Right lung (tissue), 5 donors: ENCODE measurements around the gene NUTF2. TPM values are rescaled to one million over a fixed set of nuclear protein-coding genes. Genes with fewer than 3 reads are reported as not detected.
"Not testable (repeated sequence)": the region's sequence is repeated elsewhere in the genome, so short reads cannot be mapped to it uniquely, and the experiment has no call there.

Source experiments
- DNase-seq, 2 donors: peaks; one replicate each; pipeline ENCODE4 v3.0.0-alpha.2; 2013
- polyA plus RNA-seq, 5 donors: library from polyadenylated mRNA; unstranded; fragments of 120-200 nt; gene quantifications; one replicate each; pipeline versions ENCODE4 v1.2.1 to v1.2.3, GENCODE V29; 2013; ENCODE audit warnings: inconsistent platforms in 1 of 5, low replicate concordance in 1 of 5; ENCODE audit not compliant: insufficient read length in 5 of 5, insufficient read depth in 1 of 5

The NUTF2 gene
- polyA plus RNA-seq, 5 donors, result 106 to 132 (median 111) TPM

DNA sequence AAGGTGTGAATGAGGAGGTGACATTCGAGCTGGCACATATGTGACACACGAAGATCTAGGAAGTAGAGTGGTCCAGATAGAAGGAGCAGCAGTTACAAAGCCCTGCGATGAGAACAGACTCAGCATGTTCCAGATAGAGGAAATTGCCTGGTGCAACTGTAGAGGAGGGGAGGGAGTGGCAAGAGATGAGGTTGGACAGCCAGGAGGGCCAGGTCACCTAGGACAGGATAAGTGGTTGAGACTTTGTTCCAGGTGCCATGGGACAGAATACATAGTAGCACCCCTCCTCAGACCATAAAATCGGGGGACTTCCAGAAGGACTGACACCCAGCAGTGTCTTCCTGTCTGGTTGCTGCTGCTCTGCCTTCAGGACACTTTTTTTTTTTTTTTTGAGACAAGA is 11.8 kb downstream of the NUTF2 start:
- DNase-seq, result no peak

DNA sequence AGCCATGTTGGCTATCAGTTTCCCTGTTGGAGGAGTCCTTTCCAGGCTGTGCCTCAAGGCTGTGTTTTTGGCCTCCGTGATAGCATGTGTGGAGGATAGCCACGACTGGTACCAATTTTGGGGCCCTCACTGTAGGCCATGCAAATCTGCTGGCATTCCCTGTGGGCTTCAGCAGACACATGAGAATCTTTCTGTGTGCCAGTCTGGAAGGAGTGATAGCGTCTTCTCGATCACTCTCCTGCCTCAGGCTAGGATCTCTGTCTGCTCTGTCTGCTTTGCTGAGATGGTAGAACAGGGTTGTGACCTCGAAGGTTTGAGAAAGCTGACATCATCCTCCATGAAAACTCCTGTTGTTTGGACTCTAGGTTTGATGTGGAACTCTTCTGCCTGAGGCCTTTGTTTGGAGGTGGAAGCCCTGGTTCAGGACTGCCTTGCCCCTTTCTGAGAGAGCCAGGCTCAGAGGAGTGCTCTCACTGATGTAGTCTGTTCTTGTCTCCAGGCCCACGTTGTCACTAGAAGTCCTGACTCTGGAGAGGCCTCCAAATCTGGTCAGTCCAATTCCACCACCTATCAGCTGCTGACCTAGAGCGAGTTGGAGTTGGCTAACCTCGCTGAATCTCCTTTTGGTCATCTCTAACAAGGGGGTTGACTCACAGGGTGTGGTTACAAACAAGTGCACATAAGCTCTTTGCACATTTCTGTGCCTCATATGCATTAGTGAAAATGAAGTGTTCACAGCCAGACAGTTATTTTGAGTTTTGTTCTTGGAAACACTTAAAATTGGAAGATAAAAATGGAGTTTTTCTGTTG is 14.1 kb downstream of the NUTF2 start:
- no peak for DNase-seq

DNA sequence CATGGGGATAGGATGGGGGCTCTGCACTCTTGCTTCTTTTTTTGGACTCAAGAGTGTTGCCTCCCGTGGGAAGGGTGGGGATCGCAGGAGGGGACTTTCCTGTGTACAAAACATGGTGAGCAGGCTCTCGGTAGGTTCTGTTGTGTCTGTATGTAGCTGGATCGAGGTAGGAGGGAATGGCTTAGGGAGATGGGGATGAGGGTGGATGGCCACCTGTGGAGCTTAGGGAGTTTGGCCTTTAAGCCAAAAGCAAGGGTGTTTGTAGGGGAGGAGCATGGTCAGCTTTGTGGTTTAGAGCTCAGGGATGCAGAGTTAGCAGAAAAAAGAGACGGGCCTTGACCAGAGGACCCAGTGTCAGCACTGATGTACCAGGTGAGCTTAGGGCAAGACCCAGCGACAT is 15.1 kb downstream of the NUTF2 start:
- DNase-seq, result no peak

DNA sequence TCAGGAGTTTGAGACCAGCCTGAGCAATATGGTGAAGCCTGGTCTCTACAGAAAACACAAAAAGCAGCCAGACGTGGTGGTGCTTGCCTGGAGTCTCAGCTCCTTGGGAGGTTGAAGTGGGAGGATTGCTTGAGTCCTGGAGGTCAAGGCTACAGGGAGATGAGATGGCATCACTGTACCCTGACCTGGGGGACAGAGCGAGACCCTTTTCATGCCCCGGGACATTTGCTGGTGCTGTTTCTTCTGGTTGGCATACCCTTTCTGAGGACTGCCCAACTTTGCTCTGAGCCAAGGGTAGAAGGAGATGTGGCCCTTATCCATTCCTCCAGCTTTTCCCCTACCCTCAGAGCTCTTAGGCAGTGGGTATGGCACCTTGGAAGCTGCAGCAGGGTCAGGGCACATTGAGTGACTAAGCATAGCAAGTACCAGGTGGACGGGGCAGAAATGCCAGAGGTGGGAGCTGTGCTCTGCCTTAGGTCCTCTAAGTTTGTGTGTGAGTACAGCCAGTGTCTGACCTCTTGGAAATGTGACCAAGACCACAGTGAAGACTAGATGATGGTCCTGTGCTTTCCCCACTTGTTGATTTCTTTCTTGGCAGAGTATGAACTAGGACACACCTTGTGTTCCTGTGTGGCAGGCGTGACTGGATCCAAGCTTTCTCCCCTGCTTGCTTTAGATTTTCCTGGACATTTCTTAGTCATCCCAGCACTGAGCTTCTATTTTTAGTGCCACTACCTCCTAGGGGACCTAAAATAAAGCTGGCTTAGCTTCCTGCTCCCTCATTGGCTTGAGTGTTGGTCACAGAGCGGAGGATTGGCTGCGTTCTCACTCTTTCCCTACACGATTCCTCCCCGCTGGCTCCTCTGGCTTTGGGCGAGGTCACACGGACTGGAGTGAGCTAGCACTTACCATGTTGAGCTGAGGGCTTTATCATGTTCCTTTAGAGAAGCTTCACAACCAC is 16.2 kb downstream of the NUTF2 start:
- no peak for DNase-seq

DNA sequence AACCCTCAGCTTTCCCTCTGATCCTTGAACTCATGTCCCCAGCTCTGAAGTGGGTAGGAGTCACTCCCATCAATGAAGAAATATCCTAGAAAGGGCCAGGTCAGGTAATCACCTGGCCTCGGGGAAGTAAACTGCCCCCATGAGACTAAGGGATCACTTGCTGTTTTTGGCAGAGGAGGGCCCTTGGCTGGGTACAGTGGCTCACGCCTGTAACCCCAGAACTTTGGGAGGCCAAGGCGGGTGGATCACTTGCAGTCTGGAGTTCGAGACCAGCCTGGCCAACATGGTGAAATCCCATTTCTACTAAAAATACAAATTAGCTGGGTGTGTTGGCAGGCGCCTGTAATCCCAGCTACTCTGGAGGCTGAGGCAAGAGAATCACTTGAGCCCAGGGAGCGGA is 17.3 kb downstream of the NUTF2 start:
- not testable (repeated sequence) for DNase-seq

DNA sequence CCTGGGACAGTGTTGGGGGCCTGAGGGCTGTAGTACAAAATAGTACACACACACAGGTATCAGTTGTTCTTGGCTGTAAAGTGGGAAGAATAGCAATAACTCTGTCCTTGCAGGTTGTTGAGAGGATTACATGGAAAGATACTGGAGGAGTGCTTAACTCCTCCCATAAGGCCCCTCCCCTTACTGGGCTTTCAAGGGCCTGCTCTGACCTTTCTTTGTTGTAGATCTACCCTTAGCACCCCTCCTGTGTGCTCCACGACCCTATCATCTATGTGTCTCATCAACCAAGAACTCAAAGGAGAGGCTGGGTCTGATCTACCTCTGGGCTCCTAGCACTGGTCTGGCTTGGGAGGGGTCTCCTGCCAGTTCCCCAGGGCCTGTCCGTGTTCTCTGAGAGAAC is 17.9 kb downstream of the NUTF2 start:
- DNase-seq, result no peak

DNA sequence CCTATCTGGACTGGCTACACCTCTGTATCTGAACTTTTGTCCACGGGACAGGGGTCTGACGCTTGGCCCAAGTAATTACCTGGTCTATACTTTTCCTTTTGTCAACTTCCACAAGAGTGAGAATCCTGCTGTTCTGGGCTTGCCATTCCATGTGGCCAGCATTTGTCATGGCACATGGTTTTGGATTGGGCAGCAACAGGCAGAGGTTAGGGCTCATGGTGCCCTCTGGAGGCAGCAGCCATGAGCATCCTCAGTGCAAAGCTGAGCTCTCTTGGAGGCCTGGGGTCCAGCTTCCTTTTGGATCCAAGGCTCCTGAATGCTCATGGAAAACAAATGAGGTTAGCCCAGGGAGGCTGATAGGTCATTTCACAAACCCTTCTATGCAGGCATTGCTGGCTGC is 18.6 kb downstream of the NUTF2 start:
- DNase-seq, result no peak

DNA sequence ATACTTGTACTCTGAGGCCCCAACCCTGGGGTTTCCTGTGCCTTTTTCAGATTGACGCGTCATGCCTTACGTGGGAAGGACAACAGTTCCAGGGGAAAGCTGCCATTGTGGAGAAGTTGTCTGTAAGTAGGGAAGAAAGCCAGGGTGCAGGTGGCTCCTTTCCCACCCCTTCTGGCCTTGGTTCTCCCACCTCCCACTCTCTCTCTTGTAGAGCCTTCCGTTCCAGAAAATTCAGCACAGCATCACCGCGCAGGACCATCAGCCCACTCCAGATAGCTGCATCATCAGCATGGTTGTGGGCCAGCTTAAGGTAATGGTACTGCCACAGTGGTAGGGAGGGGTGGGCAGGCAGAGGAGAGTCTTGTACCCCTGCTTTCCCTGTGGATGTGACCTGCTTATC is 21.6 kb downstream of the NUTF2 start:
- no peak for DNase-seq

DNA sequence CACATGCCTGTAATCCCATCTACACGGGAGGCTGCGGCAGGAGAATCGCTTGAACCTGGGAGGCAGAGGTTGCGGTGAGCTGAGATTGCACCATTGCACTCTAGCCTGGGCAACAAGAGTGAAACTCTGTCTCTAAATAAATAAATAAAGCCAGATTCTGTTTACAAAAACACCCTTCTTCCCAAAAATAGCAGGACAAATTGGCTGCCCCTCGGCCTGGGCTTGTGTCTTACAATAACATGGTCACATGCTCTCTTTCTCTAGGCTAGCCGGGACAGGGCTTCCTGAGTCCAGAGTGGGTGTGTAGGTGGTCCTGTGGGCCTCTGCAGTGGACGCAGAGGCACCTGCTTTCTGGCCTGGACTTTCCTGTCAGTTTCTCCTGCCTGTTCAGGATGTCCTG is 22.9 kb downstream of the NUTF2 start:
- DNase-seq, result no peak

DNA sequence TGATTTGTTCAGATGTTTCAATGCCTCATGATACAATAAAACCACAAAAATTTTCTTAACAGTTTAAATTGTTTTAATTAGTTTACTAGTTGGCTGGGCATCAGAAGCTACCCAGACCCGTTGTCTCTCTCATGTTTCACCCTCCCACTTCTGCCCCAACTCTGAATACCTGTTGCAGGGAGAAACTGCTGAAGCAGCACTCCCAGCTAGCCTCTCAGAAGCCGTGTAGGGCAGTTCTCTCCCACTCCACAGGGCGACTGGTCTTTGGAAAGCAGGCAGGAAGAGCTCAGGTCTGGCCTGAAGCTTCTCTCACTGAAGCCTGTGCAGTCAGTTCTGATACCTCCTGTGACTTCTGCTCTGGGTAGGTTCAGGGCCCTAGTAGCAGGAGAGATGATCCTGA is 24.5 kb downstream of the NUTF2 start:
- DNase-seq, result no peak

DNA sequence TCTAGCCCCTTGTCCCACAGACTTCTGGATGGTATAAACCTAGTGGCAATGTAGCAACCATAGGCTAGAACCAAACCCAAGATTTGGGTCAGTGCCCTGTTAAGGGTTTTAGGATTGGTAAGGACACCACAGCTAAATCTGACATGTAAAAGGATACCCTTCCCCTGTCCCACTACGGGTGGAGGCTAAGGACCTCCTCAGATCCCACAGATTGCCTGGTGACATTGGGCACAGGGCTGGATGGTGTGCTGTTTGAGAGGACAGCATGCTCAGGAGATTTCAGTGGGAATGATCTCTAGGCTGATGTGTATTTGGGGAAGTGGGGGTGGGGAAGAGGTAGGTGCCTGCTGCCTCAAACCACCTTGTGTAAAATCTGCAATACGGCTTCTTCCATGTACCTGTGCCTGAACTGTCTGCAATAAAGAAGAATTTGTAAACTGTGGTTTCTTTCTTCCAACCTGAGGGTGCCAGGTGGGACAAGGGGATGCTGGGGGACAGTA is 25.4 kb downstream of the NUTF2 start:
- DNase-seq, result no peak

DNA sequence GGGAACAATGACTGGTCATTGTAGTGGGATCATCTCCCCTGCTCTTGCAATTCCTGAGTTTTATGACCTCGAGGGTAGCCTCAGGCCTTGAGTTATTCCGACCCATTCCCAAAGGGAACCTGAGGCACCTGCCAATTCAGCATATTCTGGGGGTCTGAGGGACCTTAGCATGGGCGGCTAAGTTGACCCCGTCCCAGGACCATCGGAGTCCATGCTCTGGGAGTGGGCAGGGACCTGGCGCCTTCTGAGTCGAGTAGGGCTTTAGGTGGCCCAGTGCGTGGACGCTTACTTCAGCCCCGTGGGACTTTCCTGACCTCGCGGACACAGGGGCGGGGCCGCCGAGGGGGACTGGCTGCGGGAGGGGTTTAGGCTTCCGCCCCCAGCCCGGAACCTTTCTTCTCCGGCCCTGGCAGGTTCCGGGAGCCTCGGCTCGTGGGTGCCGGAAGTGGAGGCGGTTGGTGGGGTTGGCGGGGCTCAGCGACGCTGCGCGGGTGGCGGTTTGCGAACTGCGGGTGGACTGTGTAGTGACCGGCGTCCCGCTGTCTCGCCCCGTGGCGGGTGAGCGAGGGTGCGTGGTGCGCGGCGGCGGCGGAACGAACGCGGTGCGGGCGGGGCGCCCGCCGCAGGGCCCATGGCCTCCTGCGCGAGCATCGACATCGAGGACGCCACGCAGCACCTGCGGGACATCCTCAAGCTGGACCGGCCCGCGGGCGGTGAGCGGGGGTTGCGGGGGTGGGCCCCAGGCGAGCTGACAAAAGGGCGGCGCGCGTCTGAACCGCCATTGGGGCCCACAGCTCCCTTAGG is 26.1 kb downstream of the NUTF2 start, which contains the start of gene EDC4:
Gene EDC4 (plus strand): TSS at position 422 of the 804 bp plus-strand sequence. CDS start 210 bp downstream, at position 632.
- peak; percentile 57 to 69 for DNase-seq

DNA sequence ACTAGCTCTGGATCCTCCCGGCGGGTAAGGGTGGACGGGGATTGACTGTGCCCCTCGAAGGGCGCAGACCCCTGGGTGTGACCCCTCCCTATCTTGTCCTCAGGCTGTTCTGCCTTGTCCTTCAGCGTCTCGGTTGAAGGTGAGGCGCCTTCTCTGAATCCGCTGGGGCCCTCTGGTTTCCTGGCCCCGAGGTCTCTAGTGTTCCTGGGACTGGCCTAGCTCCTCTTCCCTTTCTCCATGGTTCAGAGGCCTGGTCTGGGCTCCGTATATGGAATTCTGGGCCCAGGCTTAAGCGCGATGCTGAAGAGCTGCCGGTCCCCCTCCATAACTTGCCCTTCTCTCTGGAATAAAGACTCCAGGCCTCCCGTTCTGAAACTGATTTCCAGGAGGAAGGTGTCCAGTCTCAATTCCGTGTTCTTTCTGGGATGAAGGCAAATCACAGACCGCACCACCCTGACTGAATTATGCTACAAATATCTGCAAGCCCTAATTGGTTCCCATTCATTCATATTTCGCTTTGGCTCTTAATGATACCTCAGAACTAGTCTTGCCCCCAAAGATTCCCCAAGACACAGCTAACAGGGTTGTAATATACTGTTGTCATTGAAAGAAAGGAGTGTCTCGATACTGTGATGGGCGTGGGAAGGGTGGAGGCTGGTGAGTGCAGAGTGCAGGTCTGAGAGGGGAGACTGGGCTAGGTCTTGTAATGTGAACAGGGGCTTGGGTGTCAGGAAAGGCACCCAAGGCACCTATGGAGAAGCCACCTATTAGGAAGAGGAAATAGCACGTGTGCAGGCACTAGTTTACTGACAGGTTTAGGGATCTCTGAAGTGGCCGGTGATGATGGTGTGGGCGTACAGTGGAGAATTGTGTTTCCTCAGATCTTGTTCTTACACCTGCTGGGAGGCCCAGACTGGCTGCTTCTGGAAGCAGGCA is 27.0 kb downstream of the NUTF2 start:
- DNase-seq, result no peak

DNA sequence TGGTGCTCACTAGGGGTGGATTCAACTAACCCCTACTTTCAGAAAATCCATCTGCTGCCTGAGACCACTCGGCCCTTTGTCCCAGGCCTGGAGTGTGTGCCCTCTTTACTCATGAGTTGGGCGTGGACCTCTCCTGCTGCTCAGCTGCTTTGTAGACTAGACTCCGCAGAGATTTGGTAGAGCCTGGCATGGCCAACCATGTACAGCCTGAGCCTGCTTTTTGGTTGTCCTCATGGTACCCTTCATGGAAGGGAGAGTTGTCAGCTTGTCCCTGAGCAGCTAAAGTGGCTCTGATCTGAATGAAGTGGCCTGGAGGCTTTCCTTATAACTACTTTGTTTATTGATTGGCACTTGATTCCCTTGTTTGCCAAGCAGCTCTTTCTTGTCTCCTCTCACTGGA is 27.6 kb downstream of the NUTF2 start:
- no peak for DNase-seq

DNA sequence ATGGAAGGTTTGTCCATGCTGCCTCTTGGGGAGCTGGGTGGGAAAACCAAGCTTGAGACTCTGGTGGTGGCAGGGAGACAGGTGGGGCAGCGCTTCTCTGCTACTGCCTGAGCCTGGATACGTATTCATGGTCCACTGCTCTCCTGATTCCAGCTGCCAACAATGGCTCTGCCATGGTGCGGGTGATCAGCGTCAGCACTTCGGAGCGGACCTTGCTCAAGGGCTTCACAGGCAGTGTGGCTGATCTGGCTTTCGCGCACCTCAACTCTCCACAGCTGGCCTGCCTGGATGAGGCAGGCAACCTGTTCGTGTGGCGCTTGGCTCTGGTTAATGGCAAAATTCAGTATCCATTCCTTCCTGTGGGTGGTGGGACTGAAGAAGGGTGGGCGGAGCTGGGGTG is 30.3 kb downstream of the NUTF2 start:
- DNase-seq, result no peak

DNA sequence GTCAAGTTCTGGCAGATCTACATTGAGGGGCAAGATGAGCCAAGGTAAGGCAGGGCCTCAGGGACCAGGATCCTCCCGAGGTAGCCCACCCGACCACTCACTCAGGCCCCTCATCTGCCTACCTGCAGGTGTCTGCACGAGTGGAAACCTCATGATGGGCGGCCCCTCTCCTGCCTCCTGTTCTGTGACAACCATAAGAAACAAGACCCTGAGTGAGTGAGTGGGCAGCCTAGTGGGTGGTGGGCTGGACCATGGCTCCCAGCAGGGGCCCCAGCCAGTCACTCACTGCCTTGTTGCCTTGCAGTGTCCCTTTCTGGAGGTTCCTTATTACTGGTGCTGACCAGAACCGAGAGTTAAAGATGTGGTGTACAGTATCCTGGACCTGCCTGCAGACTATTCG is 31.5 kb downstream of the NUTF2 start:
- DNase-seq, result no peak

DNA sequence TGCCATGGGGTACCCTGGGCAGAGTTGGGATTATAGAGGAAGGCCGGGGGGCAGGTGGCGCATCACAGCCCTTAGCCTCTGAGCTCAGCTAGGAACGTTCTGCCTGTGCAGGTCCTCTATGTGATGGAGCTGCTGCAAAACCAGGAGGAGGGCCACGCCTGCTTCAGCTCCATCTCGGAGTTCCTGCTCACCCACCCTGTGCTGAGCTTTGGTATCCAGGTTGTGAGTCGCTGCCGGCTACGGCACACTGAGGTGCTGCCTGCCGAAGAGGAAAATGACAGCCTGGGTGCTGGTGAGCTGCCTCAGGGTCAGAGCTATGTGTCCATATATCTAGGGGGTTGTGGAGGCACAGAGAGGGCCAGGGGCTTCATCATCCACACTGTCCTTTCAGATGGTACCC is 32.1 kb downstream of the NUTF2 start:
- DNase-seq, result no peak

DNA sequence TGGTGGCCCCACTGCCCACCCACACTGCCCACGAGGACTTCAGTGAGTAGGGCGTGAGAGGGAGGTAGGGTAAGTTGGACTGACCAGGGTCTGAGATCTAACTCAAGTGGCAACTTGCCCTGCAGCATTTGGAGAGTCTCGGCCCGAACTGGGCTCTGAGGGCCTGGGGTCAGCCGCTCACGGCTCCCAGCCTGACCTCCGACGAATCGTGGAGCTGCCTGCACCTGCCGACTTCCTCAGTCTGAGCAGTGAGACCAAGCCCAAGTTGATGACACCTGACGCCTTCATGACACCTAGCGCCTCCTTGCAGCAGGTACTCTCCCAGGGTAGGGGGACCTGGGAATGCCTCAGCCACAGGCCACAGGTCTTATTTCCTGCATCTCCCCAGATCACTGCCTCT is 32.7 kb downstream of the NUTF2 start:
- no peak for DNase-seq

DNA sequence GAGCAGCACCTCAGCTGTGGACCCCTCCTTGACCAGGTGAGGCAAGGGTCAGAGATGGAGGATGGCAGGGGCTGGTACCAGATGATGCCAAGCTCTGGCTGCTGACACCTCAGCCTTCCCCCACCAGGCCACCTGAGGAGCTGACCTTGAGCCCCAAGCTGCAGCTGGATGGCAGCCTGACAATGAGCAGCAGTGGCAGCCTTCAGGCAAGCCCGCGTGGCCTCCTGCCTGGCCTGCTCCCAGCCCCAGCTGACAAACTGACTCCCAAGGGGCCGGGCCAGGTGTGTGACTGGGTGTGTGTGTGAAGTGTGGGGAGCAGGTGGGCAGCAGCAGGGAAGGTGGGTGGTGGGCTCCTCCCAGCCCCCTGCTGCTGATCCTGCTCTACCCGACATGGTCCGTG is 33.2 kb downstream of the NUTF2 start:
- no peak for DNase-seq

DNA sequence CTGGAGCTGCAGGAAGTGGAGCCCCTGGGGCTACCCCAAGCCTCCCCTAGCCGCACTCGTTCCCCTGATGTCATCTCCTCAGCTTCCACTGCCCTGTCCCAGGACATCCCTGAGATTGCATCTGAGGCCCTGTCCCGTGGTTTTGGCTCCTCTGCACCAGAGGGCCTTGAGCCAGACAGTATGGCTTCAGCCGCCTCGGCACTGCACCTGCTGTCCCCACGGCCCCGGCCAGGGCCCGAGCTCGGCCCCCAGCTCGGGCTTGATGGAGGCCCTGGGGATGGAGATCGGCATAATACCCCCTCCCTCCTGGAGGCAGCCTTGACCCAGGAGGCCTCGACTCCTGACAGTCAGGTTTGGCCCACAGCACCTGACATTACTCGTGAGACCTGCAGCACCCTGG is 33.9 kb downstream of the NUTF2 start:
- DNase-seq, result no peak
